ENCODE results near the gene PHGDH. TPM values are rescaled to one million over a fixed set of nuclear protein-coding genes. Genes with fewer than 3 reads are reported as not detected.

PHGDH gene
- total and polyA plus RNA-seq, 2 of the 13 experiments (the other 11 are each of a cell fraction or from before 2014, with no cell fraction given): 95.8 to 133 TPM

DNA sequence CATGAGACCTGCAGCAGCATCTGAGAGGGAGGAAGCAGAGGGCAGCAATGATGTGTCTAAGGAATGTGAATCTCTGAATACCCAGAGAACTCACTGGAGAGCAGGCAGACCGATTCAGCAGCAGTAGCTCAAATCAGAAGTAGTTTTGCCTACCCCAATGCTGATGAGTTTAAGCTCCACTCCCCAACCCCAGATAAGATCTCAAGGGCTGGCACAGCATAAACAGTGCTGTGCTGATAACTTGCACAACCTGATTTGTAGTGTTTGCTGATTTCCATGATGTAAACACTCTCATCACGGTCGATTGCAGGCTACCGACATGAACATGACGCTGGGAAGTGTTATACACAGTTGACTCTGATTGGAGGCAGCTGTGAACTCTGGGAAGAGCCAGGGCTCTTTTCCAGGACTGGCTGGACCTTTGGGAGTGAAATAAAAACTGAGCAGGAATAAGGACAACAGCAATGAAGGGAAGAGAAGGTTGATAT lies 68.2 kb downstream of the PHGDH start (continued):
- TF ChIP-seq, protein P1, sequence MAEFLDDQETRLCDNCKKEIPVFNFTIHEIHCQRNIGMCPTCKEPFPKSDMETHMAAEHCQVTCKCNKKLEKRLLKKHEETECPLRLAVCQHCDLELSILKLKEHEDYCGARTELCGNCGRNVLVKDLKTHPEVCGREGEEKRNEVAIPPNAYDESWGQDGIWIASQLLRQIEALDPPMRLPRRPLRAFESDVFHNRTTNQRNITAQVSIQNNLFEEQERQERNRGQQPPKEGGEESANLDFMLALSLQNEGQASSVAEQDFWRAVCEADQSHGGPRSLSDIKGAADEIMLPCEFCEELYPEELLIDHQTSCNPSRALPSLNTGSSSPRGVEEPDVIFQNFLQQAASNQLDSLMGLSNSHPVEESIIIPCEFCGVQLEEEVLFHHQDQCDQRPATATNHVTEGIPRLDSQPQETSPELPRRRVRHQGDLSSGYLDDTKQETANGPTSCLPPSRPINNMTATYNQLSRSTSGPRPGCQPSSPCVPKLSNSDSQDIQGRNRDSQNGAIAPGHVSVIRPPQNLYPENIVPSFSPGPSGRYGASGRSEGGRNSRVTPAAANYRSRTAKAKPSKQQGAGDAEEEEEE (CRISPR knock-in tag; IDR thresholded peaks at IDR 0.05; ENCODE audit: borderline replicate concordance): peak; percentile 75; the same call in 1 of the 2 replicates
- TF ChIP-seq CEBPG (CRISPR knock-in tag; IDR thresholded peaks at IDR 0.05) (peak; percentile 63), GATAD1 (CRISPR knock-in tag; IDR thresholded peaks at IDR 0.05) (0 out of 2 replicates have a peak, but pooled peaks have one; percentile 27), RCOR2 (CRISPR knock-in tag; IDR thresholded peaks at IDR 0.05) (no peak), NFIC (IDR thresholded peaks at IDR 0.05; ENCODE audit: low read length) (peak; percentile 16; the same call in 1 of the 2 replicates), HNF4A (CRISPR knock-in tag; IDR thresholded peaks at IDR 0.05) (peak; percentile 28; the same call in 1 of the 2 replicates), ZNF652 (CRISPR knock-in tag; IDR thresholded peaks at IDR 0.05; ENCODE audit: borderline replicate concordance, low read depth) (no peak), SIN3A (IDR thresholded peaks at IDR 0.05; ENCODE audit: borderline replicate concordance, low read depth, low read length) (no peak), ZBTB8A (CRISPR knock-in tag; IDR thresholded peaks at IDR 0.05; ENCODE audit: borderline replicate concordance, low read depth) (no peak), RAD21 (CRISPR knock-in tag; IDR thresholded peaks at IDR 0.05) (no peak)
- TF ChIP-seq, protein P2, sequence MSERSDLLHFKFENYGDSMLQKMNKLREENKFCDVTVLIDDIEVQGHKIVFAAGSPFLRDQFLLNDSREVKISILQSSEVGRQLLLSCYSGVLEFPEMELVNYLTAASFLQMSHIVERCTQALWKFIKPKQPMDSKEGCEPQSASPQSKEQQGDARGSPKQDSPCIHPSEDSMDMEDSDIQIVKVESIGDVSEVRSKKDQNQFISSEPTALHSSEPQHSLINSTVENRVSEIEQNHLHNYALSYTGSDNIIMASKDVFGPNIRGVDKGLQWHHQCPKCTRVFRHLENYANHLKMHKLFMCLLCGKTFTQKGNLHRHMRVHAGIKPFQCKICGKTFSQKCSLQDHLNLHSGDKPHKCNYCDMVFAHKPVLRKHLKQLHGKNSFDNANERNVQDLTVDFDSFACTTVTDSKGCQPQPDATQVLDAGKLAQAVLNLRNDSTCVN (CRISPR knock-in tag; IDR thresholded peaks at IDR 0.05; ENCODE audit: borderline replicate concordance): peak; percentile 63; the same call in 1 of the 2 replicates
- TF ChIP-seq, protein P3, sequence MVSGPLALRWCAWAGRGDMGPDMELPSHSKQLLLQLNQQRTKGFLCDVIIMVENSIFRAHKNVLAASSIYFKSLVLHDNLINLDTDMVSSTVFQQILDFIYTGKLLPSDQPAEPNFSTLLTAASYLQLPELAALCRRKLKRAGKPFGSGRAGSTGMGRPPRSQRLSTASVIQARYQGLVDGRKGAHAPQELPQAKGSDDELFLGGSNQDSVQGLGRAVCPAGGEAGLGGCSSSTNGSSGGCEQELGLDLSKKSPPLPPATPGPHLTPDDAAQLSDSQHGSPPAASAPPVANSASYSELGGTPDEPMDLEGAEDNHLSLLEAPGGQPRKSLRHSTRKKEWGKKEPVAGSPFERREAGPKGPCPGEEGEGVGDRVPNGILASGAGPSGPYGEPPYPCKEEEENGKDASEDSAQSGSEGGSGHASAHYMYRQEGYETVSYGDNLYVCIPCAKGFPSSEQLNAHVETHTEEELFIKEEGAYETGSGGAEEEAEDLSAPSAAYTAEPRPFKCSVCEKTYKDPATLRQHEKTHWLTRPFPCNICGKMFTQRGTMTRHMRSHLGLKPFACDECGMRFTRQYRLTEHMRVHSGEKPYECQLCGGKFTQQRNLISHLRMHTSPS (CRISPR knock-in tag; IDR thresholded peaks at IDR 0.05; ENCODE audit: low read depth): no peak
- TF ChIP-seq, protein P4, sequence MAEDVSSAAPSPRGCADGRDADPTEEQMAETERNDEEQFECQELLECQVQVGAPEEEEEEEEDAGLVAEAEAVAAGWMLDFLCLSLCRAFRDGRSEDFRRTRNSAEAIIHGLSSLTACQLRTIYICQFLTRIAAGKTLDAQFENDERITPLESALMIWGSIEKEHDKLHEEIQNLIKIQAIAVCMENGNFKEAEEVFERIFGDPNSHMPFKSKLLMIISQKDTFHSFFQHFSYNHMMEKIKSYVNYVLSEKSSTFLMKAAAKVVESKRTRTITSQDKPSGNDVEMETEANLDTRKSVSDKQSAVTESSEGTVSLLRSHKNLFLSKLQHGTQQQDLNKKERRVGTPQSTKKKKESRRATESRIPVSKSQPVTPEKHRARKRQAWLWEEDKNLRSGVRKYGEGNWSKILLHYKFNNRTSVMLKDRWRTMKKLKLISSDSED (CRISPR knock-in tag; IDR thresholded peaks at IDR 0.05): no peak
- TF ChIP-seq, protein P5, sequence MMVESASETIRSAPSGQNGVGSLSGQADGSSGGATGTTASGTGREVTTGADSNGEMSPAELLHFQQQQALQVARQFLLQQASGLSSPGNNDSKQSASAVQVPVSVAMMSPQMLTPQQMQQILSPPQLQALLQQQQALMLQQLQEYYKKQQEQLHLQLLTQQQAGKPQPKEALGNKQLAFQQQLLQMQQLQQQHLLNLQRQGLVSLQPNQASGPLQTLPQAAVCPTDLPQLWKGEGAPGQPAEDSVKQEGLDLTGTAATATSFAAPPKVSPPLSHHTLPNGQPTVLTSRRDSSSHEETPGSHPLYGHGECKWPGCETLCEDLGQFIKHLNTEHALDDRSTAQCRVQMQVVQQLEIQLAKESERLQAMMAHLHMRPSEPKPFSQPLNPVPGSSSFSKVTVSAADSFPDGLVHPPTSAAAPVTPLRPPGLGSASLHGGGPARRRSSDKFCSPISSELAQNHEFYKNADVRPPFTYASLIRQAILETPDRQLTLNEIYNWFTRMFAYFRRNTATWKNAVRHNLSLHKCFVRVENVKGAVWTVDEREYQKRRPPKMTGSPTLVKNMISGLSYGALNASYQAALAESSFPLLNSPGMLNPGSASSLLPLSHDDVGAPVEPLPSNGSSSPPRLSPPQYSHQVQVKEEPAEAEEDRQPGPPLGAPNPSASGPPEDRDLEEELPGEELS (CRISPR knock-in tag; IDR thresholded peaks at IDR 0.05): peak; percentile 87

Data from HepG2 (cell line).